ENCODE results near the gene CAMTA1.

DNA sequence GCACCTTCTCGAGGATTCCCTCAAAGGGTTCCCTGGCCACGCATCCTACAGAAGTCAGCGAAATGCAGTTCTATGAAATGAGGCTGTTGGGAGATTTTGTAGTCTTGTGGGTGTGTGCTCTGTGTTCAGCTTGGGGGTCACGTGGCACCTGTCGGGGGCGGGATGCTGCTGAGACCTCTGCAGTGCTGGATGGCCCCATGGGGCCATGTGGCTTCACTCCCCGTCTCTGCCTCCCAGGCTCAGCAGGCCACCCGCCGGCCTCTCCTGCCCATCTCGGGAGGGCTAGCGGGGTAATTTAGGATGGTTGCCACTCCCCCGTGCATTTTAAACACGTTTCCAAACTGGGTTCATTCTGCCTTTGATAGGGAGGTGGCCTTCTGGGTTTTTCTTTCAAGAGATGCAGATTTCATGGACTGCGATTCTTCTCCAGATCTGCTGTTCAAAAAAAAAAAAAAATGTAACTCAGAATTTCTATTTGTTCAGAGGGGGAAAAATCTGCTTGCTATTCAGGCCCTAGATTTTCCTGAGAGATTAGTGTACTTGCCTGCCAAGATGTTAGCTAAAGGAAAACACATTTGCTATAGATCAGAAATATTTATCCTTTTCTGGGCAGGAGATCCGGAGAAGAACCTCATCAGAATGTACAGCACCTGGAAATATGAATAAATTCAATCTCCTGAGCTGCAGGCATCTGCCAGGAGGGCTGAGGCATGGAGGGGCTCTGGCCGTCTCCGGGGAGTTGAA, 708.6 kb downstream of the CAMTA1 start:
- TF ChIP-seq ZFP3 (CRISPR knock-in tag; IDR thresholded peaks at IDR 0.05) (no peak), ZC3H10 (CRISPR knock-in tag; IDR thresholded peaks at IDR 0.05) (no peak), ESRRG (CRISPR knock-in tag; IDR thresholded peaks at IDR 0.05) (no peak), ZFP30 (CRISPR knock-in tag; IDR thresholded peaks at IDR 0.05) (no peak)
- TF ChIP-seq, protein P1, sequence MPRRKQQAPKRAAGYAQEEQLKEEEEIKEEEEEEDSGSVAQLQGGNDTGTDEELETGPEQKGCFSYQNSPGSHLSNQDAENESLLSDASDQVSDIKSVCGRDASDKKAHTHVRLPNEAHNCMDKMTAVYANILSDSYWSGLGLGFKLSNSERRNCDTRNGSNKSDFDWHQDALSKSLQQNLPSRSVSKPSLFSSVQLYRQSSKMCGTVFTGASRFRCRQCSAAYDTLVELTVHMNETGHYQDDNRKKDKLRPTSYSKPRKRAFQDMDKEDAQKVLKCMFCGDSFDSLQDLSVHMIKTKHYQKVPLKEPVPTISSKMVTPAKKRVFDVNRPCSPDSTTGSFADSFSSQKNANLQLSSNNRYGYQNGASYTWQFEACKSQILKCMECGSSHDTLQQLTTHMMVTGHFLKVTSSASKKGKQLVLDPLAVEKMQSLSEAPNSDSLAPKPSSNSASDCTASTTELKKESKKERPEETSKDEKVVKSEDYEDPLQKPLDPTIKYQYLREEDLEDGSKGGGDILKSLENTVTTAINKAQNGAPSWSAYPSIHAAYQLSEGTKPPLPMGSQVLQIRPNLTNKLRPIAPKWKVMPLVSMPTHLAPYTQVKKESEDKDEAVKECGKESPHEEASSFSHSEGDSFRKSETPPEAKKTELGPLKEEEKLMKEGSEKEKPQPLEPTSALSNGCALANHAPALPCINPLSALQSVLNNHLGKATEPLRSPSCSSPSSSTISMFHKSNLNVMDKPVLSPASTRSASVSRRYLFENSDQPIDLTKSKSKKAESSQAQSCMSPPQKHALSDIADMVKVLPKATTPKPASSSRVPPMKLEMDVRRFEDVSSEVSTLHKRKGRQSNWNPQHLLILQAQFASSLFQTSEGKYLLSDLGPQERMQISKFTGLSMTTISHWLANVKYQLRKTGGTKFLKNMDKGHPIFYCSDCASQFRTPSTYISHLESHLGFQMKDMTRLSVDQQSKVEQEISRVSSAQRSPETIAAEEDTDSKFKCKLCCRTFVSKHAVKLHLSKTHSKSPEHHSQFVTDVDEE (CRISPR knock-in tag; IDR thresholded peaks at IDR 0.05), result no peak
